Ectodermal cell (in vitro differentiated cells): ENCODE data around the gene GOLGA6D. TPM values are rescaled to one million over a fixed set of nuclear protein-coding genes. Genes with fewer than 3 reads are reported as not detected.
"Not testable (repeated sequence)": the region's sequence is repeated elsewhere in the genome, so short reads cannot be mapped to it uniquely, and the experiment has no call there.

Experiments used
- H3K27ac ChIP-seq: 2 replicates; pipeline ENCODE4 v1.7.0; 2013; ENCODE audit warnings: mild to moderate bottlenecking, low read depth, low read length; ENCODE audit not compliant: insufficient read depth, poor library complexity, severe bottlenecking
- H3K27me3 ChIP-seq: 2 replicates; pipeline ENCODE4 v1.7.0; 2013; ENCODE audit warnings: mild to moderate bottlenecking, low read length; ENCODE audit not compliant: insufficient read depth, control insufficient read depth, poor library complexity, severe bottlenecking
- H3K36me3 ChIP-seq: one replicate; pipeline ENCODE4 v1.7.0; 2013; ENCODE audit warnings: low read length; ENCODE audit not compliant: control insufficient read depth, insufficient read depth
- H3K4me1 ChIP-seq: one replicate; pipeline ENCODE4 v1.7.0; 2013; ENCODE audit warnings: low read length; ENCODE audit not compliant: control insufficient read depth, insufficient read depth
- H3K4me3 ChIP-seq: 2 replicates; pipeline ENCODE4 v1.7.0; 2013; ENCODE audit warnings: low read depth, low read length, control low read depth; ENCODE audit not compliant: insufficient read depth
- H3K9me3 ChIP-seq: 2 replicates; pipeline ENCODE4 v1.7.0; 2013; ENCODE audit warnings: mild to moderate bottlenecking, low read length, moderate library complexity; ENCODE audit not compliant: control insufficient read depth
- WGBS, 2 experiments: methylation state at CpG; one replicate each; pipeline ENCODE4 v1.1.7; 2013; ENCODE audit warnings: missing lambda C conversion rate in 2 of 2; 5-methylcytosine and 5-hydroxymethylcytosine counted together
- polyA plus RNA-seq, 4 experiments: library from polyadenylated mRNA; stranded (reverse); fragments of 50-300 nt; gene quantifications; one replicate each; pipeline ENCODE4 v1.2.3, GENCODE V29; 2013

The GOLGA6D gene
- not detected for polyA plus RNA-seq (2013, experiment 1 of 4)
- 0.09 TPM for polyA plus RNA-seq (2013, experiment 2 of 4)
- polyA plus RNA-seq (2013, experiment 3 of 4): 0.05 TPM
- polyA plus RNA-seq (2013, experiment 4 of 4): not detected

DNA sequence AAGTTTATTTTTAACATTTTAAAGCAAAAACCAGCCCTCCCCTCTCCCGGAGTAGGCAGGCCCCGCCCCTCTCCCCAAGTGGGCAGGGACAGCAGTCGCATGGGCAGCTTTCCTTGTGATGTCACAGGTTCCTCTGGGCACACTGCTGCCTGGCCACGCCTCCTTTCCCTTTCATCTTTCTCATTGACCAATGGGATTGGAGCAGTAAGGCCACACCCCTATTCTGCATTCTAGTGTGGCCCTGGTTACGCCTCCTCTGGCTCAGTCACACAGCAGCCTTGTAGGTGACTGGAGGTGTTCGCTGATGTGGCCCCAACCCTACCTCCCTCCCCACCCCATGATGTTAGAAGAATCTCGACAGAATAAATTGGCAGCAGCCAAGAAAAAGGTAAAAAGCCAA is at the start of gene GOLGA6D:
TSS of gene GOLGA6D (plus strand) at position 264 of the 400 bp plus-strand sequence. CDS start at position 305, 41 bp downstream.
- not testable (repeated sequence) for H3K27ac ChIP-seq, H3K4me1 ChIP-seq, H3K9me3 ChIP-seq, H3K36me3 ChIP-seq, H3K4me3 ChIP-seq, H3K27me3 ChIP-seq
- no CpG with 5 or more reads among the region's 7 CpGs for WGBS, 2 experiments

GRCh38 chr15:75233504-75234190 is 49.0 kb upstream of the GOLGA6D start:
- H3K27ac ChIP-seq: no peak overlapping the region
- H3K9me3 ChIP-seq: no peaks in the 10 kb centered on the region
- no peaks in the 10 kb centered on the region for H3K27me3 ChIP-seq
- 85 to 89% methylated on average over 14 of the region's 14 CpGs for WGBS, 2 experiments
- H3K36me3 ChIP-seq: no peaks in the 10 kb centered on the region
- H3K4me3 ChIP-seq: no peak overlapping the region
- peaks cover 5% of the 10 kb centered on the region for H3K4me1 ChIP-seq

DNA sequence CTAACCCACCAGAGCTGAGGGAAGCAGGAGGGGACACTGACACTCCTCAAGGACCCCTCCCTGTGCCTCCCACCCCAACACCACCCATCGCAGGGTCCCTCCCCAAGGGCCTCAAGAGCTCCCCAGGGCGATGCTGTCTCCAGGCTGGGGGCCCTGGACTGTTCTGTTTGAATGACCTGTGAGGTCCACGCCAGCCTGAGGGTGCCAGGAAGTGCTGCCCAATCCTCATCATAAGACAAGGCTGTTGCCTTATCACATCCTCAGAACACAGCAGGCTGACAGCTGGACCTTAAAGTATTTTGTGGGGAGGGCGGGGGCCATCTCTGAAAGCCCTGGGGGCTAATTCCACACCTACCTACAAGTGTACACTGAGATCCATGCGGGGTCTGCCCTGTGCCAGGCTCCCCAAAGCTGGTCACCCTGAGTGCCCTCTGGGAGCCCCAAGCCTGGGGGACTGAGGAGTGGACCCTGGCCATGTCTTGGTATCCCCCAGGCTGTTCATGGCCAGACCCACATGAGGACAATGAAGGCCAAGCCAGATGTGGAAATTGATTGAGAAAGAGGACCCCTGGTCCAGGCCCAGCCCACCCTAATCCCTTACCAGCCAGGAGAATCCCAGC is 48.3 kb upstream of the GOLGA6D start:
- Histone ChIP-seq H3K9me3 (no peaks in the 10 kb centered on the region), H3K4me3 (no peak overlapping the region), H3K27ac (no peak overlapping the region), H3K27me3 (no peaks in the 10 kb centered on the region), H3K4me1 (peaks cover 5% of the 10 kb centered on the region), H3K36me3 (no peaks in the 10 kb centered on the region)
- 87 to 91% methylated on average over 5 of the region's 5 CpGs for WGBS, 2 experiments

- H3K27me3 ChIP-seq: no peaks in the 10 kb centered on the region
- peaks cover 5% of the 10 kb centered on the region for H3K4me1 ChIP-seq
- no peak overlapping the region for H3K27ac ChIP-seq
- 89 to 90% methylated on average over 10 of the region's 10 CpGs for WGBS, 2 experiments
- H3K9me3 ChIP-seq: no peaks in the 10 kb centered on the region
- H3K4me3 ChIP-seq: no peak overlapping the region
- H3K36me3 ChIP-seq: no peaks in the 10 kb centered on the region
Observed at GRCh38 chr15:75235051-75235673, 47.5 kb upstream of the GOLGA6D start.

GRCh38 chr15:75235760-75236729 is 46.6 kb upstream of the GOLGA6D start:
- WGBS, 2 experiments: 91 to 94% methylated on average over 11 of the region's 11 CpGs
- H3K4me3 ChIP-seq: no peak overlapping the region
- H3K9me3 ChIP-seq: no peaks in the 10 kb centered on the region
- no peaks in the 10 kb centered on the region for H3K27me3 ChIP-seq
- H3K4me1 ChIP-seq: peaks cover 5% of the 10 kb centered on the region
- H3K36me3 ChIP-seq: no peaks in the 10 kb centered on the region
- H3K27ac ChIP-seq: no peak overlapping the region

DNA sequence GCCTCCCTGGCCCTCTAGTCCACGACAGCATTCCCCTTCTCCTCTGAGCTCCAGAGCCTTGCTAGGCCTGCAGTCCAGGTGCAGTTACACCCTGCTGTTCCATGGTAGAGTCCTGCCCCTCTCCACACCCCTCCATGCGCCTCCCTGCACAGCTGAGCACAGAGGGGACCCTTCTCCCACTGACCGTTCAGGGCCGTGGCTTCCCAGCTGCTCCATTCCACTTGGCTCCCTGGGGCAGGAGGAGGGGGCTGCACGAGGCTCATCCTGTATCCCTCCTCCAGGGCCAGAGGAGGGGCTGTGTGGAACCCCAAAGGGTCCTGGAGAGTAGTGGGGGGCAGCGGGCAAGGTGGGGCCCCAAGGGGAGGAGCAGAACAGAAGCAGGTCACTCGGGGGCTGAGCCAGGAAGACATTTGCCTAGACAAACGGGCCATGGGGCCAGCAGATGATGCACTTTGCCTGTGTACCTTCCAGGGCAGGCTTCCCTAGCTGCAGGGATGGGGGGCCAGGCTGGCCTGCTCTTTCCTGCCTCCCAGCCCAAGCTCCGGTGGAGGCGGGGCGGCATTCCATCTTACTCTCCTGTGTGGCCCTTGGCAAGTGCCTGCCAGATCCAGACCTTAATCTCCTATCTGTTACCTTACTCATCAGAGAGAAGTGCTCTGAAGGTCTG is 45.2 kb upstream of the GOLGA6D start:
- Histone ChIP-seq H3K27me3 (no peaks in the 10 kb centered on the region), H3K4me1 (peaks cover 5% of the 10 kb centered on the region), H3K9me3 (no peaks in the 10 kb centered on the region), H3K4me3 (no peak overlapping the region), H3K27ac (no peak overlapping the region), H3K36me3 (no peaks in the 10 kb centered on the region)
- WGBS, 2 experiments: 81 to 85% methylated on average over 11 of the region's 11 CpGs

GRCh38 chr15:75238150-75238549 is 44.5 kb upstream of the GOLGA6D start:
- Histone ChIP-seq H3K27me3 (no peaks in the 10 kb centered on the region), H3K36me3 (no peaks in the 10 kb centered on the region)
- WGBS, 2 experiments: 90 to 91% methylated on average over 5 of the region's 5 CpGs

DNA sequence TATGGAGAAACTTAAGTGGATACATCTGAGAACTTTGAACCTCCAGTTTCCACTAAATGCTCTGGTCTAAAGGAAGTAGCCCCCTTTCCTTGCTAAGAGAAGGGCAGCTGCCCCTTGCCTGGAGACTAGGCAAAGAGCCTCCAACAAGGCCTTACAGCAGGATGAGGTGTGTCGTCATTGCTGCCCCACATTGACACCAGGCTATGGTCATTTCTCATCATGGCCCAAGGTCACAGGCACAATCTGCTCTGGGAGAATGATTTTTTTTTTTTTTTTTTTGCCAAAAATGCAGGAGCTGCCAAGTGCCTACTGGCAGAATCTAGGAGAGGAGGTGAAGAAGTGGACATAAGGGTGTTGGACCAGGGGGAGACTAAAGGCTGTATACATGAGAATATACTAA is 36.9 kb upstream of the GOLGA6D start:
- 83 to 93% methylated on average over 1 of the region's 1 CpG for WGBS, 2 experiments
- H3K27me3 ChIP-seq, H3K9me3 ChIP-seq, H3K4me1 ChIP-seq, H3K4me3 ChIP-seq, H3K36me3 ChIP-seq, H3K27ac ChIP-seq: not testable (repeated sequence)

More at GRCh38 chr15:75238150-75238549, 44.5 kb upstream of the GOLGA6D start:
- no peak overlapping the region for H3K27ac ChIP-seq
- H3K4me3 ChIP-seq: no peak overlapping the region
- peaks cover 5% of the 10 kb centered on the region for H3K4me1 ChIP-seq
- H3K9me3 ChIP-seq: no peaks in the 10 kb centered on the region

- H3K9me3 ChIP-seq, H3K4me1 ChIP-seq, H3K27ac ChIP-seq, H3K27me3 ChIP-seq, H3K36me3 ChIP-seq, H3K4me3 ChIP-seq: not testable (repeated sequence)
- 90 to 91% methylated on average over 5 to 6 of the region's 6 CpGs for WGBS, 2 experiments
Observed at GRCh38 chr15:75248991-75249390, 33.6 kb upstream of the GOLGA6D start.
